K562 (cell line): Measurements from ENCODE around the gene TBXAS1. TPM values are rescaled to one million over a fixed set of nuclear protein-coding genes. Genes with fewer than 3 reads are reported as not detected.

Source experiments
- BCL6 ChIP-seq: fragments of 250-450 bp; sonication (Bioruptor Pico); IDR thresholded peaks from 2 replicates; pipeline ENCODE4 v1.4.0; 2020
- CTBP1 ChIP-seq: fragments of 450-650 bp; IDR thresholded peaks from 2 replicates; pipeline ENCODE4 v1.6.1; 2016; ENCODE audit warnings: borderline replicate concordance
- HNRNPL ChIP-seq: fragments of 200-400 bp; formaldehyde crosslinking; IDR thresholded peaks from 2 replicates; pipeline ENCODE4 v1.6.1; 2017; ENCODE audit warnings: low read depth, mild to moderate bottlenecking, low read length
- JUN ChIP-seq, 2 experiments: sonication (generic) in 1 of 2; formaldehyde crosslinking in 1 of 2; IDR thresholded peaks; 2 replicates each; pipeline versions ENCODE4 v1.6.1 to v1.8.0; 2012 to 2022; ENCODE audit warnings: borderline replicate concordance in 2 of 2, mild to moderate bottlenecking in 2 of 2, improper control_type of control experiment in 1 of 2, low read depth in 1 of 2, low read length in 1 of 2, missing genetic modification reagents in 1 of 2
- MAZ ChIP-seq, 2 experiments: fragments of 450-650 bp in 1 of 2; sonication (generic) in 1 of 2; formaldehyde crosslinking; IDR thresholded peaks in 1 of 2; conservative IDR thresholded peaks in 1 of 2; 2 replicates each; pipeline versions ENCODE4 v1.4.0 to v1.5.0; 2020; ENCODE audit warnings: mild to moderate bottlenecking in 1 of 2, missing genetic modification reagents in 1 of 2
- PTBP1 ChIP-seq: fragments of 200-400 bp; formaldehyde crosslinking; IDR thresholded peaks from 2 replicates; pipeline ENCODE4 v1.6.1; 2017; ENCODE audit warnings: low read depth, low read length
- SAFB2 ChIP-seq: fragments of 200-400 bp; formaldehyde crosslinking; IDR thresholded peaks from 2 replicates; pipeline ENCODE4 v1.6.1; 2018; ENCODE audit warnings: borderline replicate concordance, low read length, low read depth, moderate library complexity; ENCODE audit not compliant: severe bottlenecking
- ZKSCAN8 ChIP-seq: fragments of 200-800 bp; sonication (Bioruptor generic); IDR thresholded peaks from 2 replicates; pipeline ENCODE4 v1.6.1; 2016; ENCODE audit warnings: missing genetic modification characterization, missing compliant biosample characterization
- polyA plus RNA-seq, 8 experiments: library from polyadenylated mRNA; depleted of rRNA in 4 of 8; stranded (reverse) in 5 of 8; unstranded in 3 of 8; fragments of >200 nt; fragmentation: Nextera tagmentation in 2 of 8; fragmentation: Illumina TruSeq in 1 of 8; extraction: Ambion mirVana in 2 of 8; extraction: Trizol in 1 of 8; gene quantifications; 2 replicates each; pipeline versions ENCODE4 v1.2.1 to v1.2.3, GENCODE V29; 2011 to 2014; ENCODE audit warnings: inconsistent platforms in 1 of 8, missing spikeins in 1 of 8
- total RNA-seq, 7 experiments: library from RNA; depleted of rRNA in 6 of 7; stranded (reverse); fragments of >200 nt in 6 of 7; fragmentation: Illumina TruSeq in 2 of 7; extraction: Trizol in 2 of 7; gene quantifications; 2 replicates each; pipeline versions ENCODE4 v1.2.1 to v1.2.3, GENCODE V29; 2011 to 2021; ENCODE audit warnings: low replicate concordance in 1 of 7
- TF ChIP-seq, protein P1 (sequence below), 2 experiments: fragments of 450-650 bp in 1 of 2; sonication (generic) in 1 of 2; formaldehyde crosslinking in 1 of 2; IDR thresholded peaks in 1 of 2; conservative IDR thresholded peaks in 1 of 2; 2 replicates each; pipeline versions ENCODE4 v1.6.1 to v1.8.1; 2016 to 2023; ENCODE audit warnings: mild to moderate bottlenecking in 2 of 2, moderate library complexity in 2 of 2, inconsistent platforms in 1 of 2, missing genetic modification reagents in 1 of 2

The TBXAS1 gene
- total and polyA plus RNA-seq, 9 of the 15 experiments (the other 6 are each of a cell fraction or from before 2014, with no cell fraction given): 1.1 to 8.3 (median 1.9) TPM

DNA sequence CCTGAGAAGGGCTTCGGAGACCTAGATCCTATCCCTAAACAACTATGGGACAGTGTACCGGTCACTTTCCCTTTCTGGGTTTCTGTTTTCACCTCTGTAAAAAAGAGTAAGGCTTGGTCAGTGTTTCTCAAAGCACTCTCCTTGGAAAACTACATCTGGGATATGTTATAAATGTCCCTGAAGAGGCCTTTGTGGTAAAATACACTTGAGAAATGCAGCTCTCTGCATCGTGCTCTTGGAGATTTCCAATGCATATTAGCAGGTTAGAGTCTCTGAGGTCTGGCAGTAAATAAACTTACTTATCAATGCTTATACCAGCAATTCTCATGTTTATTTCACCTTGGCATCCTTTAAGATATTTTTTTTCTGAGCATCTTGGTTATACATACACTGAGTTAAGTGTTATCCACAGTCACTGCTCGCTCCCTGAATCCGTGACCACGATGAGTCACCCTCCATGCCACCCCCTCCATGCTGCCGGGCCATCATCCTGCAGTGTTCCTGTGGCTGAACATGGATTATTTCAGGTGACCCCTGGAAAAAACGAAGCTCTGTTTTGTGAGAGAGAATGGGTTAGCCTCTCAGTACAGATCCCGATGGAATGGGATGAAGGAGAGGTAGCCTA is 3.3 kb upstream of the TBXAS1 start (continued):
- TF ChIP-seq MAZ (CRISPR knock-in tag; conservative IDR thresholded peaks at IDR 0.05 in 1 of 2, IDR thresholded peaks at IDR 0.05 in 1 of 2): no peak
- TF ChIP-seq ZKSCAN8 (CRISPR knock-in tag): no peak
- TF ChIP-seq PTBP1: no peak
- TF ChIP-seq HNRNPL: no peak
- TF ChIP-seq CTBP1: 0 out of 2 replicates have a peak, but pooled peaks have one; percentile 14
- TF ChIP-seq JUN (IDR thresholded peaks at IDR 0.05; ENCODE audit: borderline replicate concordance, low read depth, low read length): peak; percentile 67; the same call in 1 of the 2 replicates
- no peak for TF ChIP-seq JUN (CRISPR knock-in tag; IDR thresholded peaks at IDR 0.05; ENCODE audit: borderline replicate concordance)
- TF ChIP-seq, protein P1, sequence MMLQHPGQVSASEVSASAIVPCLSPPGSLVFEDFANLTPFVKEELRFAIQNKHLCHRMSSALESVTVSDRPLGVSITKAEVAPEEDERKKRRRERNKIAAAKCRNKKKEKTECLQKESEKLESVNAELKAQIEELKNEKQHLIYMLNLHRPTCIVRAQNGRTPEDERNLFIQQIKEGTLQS (IDR thresholded peaks at IDR 0.05): peak; percentile 91
- TF ChIP-seq, protein P1 (CRISPR knock-in tag; conservative IDR thresholded peaks at IDR 0.05): peak; percentile 66; the same call in 1 of the 2 replicates
- no peak for TF ChIP-seq SAFB2
- no peak for TF ChIP-seq BCL6 (CRISPR knock-in tag)
